GM19035 (cell line): ENCODE results near the gene EPHA6.
"Not testable (repeated sequence)": the region's sequence is repeated elsewhere in the genome, so short reads cannot be mapped to it uniquely, and the experiment has no call there.

Experiments used
- ATAC-seq: cut with Tn5 transposase; IDR thresholded peaks from one replicate; pipeline ENCODE4 v1.9.1; 2021; ENCODE audit not compliant: unreplicated experiment

EPHA6 gene

DNA sequence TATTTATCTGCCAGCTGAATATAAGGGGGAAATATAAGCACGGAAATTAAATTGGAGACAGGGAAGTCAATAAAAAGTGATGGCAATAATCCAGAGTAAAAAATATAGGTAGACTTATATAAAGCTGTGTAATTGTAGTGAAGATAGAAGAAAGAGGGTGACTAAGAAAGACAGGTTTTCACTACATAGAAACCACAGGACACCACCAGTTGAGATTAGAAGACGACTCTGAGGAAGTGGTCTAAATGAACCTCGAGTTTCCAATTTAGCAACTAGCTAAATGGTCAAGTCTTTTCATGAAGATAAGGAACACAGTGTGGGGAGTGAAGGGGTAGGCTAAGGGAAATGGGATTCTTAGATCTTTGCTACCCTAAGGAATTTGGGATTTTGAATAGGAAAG is 761.3 kb downstream of the EPHA6 start:
- no peak for ATAC-seq

DNA sequence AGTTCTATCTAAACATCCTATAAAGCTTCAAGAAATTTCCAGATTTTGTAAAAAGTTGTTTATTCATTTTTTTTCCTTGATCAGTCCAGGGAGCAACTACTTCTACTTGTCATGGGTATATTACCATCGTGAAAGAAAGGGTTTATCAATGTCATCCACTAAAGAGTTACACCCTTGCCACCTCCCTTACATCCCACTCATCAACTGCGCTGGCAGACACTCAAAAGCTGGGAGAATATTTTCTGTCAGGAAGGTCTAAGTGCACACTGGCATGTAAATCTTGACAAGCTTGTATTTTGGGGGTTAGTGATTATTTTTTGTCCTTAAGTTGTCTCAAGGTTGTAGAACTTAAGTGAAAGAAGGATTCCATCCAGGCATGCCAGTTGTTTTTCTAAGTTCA is 761.8 kb downstream of the EPHA6 start:
- no peak for ATAC-seq

DNA sequence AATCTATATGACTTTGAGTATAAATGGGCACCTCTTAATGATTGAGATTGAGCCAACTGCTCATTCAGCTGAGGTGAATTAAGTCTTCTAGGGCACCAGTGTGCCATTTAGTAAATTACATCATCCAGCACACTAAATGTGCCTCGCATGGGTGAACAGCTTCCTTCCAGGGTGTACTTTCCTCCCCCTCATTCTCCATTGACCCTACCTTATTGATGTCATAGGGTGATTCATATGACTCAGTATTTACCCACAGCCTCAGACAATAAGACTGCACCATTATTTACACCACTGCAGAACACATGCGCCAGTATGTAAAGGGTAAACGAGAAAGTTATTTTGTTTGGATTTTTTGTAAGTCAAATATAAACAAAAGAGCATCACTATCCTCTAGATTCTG is 765.0 kb downstream of the EPHA6 start:
- ATAC-seq: no peak

DNA sequence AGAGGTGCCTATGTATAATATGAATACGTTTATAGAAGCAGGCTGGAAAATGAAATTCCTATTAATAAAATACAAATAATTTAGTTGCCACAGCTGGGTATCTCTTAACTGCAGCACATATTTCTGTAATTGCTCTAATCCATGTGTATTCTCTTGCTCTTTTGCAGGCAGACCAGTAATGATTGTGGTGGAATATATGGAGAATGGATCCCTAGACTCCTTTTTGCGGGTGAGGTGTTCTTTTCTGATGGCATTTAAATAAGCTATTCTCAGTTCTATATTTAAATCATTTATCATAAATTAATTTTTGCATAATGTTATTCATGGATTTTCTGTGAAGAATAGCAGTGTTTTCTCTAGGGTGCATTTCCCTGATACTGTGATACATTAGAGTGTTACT is 796.2 kb downstream of the EPHA6 start:
- no peak for ATAC-seq

DNA sequence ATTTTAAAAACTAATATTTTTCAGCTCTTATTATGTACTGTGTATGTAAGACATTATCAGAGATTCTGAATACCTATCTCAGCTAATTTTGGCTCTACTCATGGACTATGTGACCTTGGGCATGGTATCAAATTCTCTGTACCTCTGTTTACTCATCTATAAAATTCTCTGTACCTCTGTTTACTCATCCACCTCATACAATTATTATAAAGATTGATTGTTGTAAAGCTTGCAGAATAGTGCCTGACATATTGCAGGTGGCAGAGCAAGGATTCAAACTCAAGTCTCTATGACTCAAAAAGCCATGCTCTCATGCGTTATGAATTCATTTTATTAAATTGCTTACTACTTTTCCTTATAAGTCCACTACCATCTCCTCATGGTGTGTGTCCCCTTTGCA is 798.2 kb downstream of the EPHA6 start:
- ATAC-seq: no peak

DNA sequence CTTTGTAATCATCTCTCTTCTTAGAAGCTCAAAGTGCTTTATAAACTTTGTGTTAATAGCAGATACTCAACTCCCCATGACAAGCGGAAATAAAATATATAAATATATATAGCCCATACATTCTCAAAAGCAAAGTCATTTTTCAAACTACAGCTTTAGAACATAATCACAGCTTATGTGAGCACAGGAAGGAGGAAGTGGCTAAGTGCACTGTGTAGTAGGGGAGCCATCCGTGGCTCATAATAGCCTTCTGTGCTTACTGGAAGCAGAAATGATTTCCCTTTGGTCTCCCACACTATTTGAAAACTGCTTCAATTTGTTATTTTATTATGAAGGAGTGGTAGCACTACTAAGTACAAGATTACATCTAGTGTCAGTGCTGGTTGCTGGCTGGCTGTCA is 798.7 kb downstream of the EPHA6 start:
- no peak for ATAC-seq

DNA sequence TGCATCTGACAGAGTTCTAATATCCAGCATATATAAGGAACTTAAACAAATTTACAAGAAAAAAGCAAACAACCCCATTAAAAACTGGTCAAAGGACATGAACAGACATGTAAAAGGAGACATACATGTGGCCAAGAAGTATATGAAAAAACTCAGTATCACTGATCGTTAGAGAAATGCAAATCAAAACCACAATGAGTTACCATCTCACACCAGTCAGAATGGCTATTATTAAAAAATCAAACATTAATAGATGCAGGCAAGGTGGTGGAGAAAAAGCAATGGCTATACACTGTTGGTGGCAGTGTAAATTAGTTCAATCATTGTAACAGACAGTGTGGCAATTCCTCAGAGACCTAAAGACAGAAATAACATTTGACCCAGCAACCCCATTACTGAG is 806.1 kb downstream of the EPHA6 start:
- not testable (repeated sequence) for ATAC-seq

DNA sequence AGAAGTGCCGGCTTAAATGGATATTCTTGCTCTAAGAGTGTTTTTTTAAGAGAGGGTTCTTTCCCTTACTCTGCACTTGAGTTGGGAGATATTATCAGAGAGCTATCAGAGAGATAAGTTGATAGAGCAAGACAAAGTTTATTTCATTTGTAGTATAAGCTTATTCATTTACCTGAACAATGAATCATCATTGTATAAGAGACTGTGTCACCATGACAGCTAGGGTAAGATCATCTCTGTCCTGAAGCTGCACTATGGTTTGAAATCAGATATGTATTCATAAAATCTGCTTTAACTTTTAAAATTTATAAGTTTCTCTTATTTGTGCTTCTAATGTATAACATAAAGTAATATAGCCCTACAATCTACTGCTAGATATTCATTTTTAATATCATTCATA is 822.1 kb downstream of the EPHA6 start:
- ATAC-seq: no peak

DNA sequence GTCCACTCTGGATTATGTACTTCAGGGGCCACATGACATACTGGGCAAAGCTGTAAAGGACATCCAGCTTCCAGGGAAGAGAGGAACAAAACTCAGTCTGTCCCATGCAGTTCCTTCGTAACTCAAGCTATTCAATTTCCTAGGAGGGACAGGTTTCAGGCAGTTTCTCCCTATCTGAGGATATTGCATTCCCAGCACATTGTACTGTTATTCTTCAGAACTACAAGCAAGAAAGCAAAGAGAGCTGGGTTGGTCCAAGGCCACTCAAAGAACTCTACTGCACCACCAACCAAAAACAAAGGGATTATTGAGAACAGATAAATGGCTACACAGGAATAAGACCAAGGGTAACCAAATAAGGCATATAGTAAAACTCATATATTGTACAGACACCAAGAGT is 832.5 kb downstream of the EPHA6 start:
- no peak for ATAC-seq

DNA sequence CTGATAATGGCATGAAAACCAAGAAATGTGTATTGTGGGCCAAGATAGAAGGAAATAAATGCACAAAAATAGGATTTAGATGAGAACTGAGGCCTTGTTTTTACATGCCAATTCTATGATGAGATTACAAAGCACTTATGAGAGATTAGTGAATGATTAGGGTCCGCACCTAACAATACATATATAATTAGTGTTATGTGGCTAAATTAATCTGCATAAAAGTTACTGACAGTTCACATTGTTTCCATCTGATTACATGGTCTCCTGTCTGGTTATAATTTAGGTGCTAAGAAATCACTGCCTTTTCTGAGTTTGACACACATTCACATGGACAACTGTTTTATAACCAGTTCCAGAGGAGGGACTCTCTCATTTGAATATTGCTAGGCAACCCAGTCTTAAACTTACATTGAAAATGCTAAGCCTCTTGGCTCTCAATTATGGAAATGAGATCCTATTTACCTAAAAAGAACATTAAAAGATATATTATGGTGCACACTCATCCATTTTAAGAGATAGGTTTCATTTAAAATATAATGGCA is 833.1 kb downstream of the EPHA6 start:
- ATAC-seq: no peak

DNA sequence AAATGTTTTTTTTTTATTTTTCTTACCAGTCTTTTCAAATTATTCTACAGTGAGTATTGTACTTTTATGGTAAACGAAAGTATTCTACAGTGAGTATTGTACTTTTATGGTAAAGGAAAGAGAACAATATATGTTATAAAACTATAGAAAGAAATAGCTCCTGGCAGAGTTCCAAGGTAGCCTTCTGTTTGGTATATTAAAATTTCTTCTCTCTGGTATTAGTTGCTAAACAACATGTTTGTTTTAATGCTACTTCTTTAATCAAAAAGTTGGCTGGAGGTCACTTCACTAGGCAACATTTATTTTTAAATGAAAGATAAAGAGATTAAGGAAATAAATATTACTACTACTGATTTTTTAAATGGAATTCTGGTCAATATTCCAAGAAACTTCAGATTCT is 841.6 kb downstream of the EPHA6 start:
- no peak for ATAC-seq

DNA sequence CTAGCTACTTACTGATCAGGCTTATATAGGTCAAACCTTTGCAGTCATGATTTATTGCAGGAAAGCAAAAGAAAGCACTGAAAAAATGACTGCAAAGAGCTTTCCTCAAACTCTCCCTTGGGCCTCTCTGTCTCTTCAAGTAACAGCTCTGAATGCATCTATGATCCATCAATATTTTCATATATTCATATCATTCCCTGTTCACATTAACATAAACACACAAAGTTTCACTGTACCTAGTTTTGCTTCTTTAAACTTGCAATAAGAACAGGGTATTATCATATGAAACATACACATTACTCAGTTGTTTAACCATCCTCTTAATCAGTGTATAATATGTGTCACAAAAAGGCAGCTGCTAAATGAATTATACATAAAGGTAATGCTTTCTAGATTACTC is 842.2 kb downstream of the EPHA6 start:
- no peak for ATAC-seq

DNA sequence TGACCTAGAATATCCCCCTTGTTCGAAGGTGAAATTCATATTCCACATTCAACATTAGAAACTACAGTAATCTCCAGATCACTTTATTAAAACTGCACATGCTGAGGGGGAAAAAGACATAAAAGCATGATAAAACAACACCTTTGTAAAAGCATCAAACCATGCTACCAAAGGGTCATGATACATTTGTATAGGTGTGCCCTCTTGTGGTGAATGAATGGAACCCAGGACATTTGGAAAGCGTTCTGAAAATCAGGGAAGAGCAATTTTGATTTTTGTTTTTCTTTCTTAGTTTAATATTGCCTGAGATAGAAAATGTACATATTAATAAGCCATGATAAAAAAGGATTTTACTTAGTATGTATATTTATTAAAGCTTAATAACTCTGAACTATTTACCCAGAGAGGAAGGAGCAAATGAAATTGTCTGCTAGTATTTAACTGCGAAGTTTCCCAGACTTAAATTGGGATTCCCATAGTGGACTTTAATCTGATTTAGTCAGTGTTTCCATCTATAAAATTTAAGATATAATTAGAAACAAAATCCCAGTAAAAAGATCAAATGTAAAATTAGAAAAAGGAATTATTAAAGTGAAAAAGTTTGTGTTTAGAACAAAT is 844.4 kb downstream of the EPHA6 start:
- ATAC-seq: no peak

DNA sequence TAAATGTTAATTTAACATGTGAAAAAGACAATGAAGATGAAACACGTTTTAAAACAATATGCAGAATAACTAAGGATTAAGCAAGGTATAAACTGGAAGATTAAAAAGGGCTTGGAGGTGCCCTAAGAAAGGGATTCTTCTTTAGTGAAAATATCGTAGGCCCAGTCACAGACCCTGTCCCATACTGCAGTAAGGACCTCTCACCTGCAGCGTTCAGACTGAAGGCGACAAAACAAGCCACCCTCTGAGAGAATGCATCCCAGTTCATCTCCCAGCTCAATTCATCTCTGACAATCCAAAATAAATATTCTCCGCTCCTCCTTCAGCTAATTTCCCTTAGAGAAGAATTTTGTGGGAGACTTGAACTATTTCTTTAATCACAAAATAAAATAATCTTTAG is 847.9 kb downstream of the EPHA6 start:
- no peak for ATAC-seq

DNA sequence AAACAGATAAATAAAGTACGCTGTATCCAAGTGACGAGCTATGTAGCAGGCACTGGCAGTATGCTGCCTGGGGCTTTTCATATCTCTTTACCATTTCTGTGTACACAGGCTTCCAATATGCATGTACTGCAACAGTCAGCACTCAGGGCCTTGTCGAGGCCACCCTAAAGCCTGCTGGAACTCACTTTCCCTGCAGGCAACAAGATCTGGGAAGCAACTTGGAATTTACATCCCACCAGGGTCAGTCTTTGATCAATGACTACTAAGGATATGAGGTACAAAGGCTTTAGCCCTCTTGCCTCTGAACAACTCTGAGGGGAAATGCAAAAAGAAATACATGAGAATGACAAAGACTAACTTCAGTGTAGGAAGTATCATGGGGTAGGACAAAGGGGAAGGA is 848.4 kb downstream of the EPHA6 start:
- no peak for ATAC-seq

DNA sequence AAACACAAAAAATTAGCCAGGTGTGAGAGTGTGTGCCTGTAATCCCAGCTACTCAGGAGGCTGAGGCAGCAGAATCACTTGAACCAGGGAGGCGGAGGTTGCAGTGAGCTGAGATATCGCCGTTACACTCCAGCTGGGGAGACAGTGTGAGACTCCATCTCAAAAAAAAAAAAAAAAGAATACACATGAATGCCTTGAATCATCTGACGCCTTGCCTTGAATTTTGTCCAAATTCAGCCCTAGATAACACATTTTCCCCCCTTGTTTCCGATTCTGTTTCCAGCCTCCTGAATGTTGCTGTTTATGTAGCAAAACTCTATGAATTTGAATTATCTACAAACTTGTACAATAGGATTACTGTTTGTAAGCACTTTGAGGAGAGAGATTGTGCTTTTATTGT is 851.5 kb downstream of the EPHA6 start:
- ATAC-seq: no peak

DNA sequence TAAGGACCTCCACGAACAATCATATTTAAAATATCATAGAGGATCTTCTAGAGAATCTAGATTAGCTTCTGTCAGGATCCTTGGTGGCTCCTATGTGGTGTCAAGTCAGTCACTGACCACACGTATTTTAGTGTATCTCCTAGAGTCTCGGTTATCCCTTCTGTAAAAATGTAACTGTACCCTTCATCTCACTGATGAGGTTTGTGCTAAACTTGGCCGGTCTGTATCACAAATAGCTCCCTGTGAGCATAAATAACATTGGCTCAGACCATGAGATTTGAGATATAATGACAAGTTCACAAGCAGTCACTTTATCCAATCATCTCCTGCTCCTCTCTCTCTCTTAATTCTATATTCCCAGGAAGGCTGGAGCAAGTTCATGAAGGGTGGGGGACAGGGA is 856.6 kb downstream of the EPHA6 start:
- no peak for ATAC-seq

DNA sequence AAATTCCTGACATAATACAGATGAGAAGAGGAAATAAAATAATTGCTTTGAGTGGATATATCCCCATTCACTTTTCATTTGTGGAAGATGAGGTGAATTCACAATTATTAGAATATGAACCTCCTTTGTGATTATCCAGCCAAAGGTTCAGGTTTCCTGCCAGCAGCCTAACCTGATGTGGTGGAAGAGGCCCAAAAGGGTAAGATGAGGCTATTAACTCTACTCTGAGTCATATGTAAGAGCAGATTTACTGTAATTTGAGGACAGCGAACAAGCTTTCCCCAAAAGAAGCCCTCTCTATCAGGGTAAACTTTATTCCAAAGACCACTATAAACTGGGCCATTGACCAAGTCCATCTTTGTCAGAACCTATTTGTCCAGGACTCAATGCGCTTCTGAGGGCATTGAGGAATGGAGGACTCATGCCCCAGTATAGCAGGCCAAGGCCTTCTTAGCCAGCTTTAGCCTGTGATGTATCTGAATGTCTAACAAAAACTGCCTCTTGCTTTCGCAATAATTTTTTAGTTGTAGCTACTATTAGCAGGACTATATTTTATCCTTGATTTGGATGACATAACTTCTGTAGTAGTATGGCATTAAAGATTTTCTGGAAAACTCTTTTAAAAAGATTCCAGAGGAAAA is 859.1 kb downstream of the EPHA6 start:
- ATAC-seq: no peak

DNA sequence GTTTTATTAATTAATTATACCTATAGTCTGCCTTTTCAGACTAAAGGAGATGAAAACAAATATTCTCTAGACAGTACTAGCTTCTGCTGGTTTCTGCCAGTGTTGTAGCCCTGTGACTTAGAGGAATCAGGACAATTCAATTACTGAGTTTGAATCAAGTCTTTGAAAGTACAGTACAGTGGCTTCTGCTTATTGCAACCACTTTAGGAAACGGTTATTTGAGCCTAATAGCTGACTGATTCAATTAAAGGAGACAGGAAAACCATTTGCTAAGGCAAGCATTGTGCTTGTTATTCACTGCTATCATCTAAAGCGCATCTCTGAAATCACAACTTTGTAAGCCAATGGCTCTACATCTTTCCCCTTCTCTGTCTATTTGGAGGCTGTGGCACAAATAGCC is 860.1 kb downstream of the EPHA6 start:
- no peak for ATAC-seq

DNA sequence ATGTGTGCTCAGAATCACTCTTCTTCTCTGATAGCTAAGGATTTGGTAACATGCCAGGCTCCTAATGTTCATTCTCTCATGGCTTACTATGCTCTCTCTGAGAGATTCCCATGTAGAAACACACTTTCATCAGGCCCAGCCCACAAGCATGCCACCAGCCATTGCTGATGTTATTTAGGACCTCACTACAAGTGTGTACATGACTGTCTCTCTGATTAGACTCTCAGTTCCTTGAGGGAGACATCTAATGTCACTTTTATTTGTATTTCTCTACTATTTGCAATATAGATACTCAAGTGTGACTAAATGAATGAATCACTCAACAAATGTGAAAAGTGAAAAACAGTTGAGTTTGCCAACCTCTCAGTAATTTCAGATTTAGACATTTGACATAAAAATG is 865.8 kb downstream of the EPHA6 start:
- ATAC-seq: no peak

DNA sequence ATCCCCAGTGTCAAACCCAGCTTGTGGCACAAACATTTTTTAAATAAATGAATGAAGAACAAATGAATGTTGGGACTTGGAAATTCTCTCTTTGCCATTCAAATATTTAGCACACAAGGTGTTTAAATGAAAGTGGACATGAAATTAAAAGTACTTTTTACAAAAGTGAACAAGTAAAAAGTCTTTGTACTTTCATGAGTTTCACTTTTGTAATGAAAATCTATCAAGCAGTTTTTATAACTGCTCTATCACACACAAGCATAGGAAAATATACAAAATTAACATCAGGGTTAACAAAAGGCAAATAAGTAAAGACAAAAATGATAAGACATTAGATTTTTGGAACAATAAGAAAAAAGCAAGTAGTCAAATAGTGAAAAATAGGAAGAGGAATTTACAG is 866.3 kb downstream of the EPHA6 start:
- no peak for ATAC-seq

DNA sequence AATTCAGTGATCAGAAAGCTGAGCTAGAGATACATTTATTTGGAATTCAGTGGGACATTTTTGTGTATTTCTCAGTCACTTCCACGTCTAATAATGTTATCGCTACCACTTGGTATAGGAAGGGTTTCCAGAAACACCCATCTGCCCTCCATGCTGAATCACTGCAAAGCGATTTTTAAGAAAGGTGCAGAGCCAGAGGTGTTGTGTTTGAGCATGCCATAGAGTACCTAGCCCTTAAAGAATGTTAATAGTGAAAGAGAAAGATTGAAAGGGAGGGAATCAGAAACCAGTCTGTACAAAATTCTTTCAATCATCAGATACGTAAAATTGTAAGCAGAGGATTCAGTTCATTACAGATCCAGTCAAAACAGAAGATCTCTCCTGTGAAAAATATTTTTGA is 870.1 kb downstream of the EPHA6 start:
- no peak for ATAC-seq

DNA sequence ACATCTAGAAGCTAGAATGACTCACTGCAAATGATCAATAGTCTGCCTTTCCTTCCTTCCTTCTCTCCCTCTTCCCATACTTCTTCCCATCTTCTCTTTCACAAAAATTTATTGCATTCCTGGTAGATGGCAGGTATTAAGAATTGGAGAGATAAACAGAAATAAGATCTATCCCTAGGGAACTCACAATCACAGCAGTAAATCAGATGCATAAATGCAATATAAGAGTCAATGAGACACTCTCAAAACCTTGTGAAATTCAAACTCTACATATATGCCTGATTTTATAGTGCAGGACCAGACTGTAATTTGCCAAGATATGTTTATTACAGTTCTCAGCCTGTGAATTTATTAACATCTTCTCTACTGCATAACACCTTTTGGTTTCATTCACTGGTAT is 871.9 kb downstream of the EPHA6 start:
- no peak for ATAC-seq
